Caco-2 (cell line): ENCODE measurements around the gene IREB2. TPM values are rescaled to one million over a fixed set of nuclear protein-coding genes. Genes with fewer than 3 reads are reported as not detected.

Experiments
- BruUV-seq: library from RNA; stranded (reverse); fragments of 400-500 nt; replicated peaks from 2 replicates; lab custom pipeline; 2021; lab: Mats Ljungman, UMichigan
- CTCF ChIA-PET: fragments of 300-600 bp; sonication (Branson Sonifier 250); formaldehyde crosslinking; loops from one replicate; lab custom pipeline; 2022; ENCODE audit warnings: antibody characterized with exemption; lab: Charles Lee
- POLR2A ChIA-PET: fragments of 300-600 bp; sonication (Branson Sonifier 250); formaldehyde crosslinking; loops from one replicate; lab custom pipeline; 2022; ENCODE audit warnings: antibody characterized with exemption; lab: Charles Lee
- DNase-seq, 2 experiments: peaks; one replicate each; pipeline versions ENCODE4 v3.0.0 to v3.0.0-alpha.2; 2020 to 2022
- H3K27me3 ChIP-seq: replicated peaks from 2 replicates; pipeline ENCODE4 v1.6.0; 2011; ENCODE audit warnings: low read length; ENCODE audit not compliant: control insufficient read depth, insufficient read depth
- H3K36me3 ChIP-seq: 2 replicates; pipeline ENCODE4 v1.5.1; 2011; ENCODE audit warnings: low read length; ENCODE audit not compliant: control insufficient read depth, insufficient read depth
- H3K4me1 ChIP-seq: fragments of 250-450 bp; sonication (Bioruptor Pico); 2 replicates; pipeline ENCODE4 v1.5.1; 2020; ENCODE audit warnings: mild to moderate bottlenecking
- H3K4me3 ChIP-seq: 2 replicates; pipeline ENCODE4 v1.5.1; 2011; ENCODE audit warnings: low read depth, mild to moderate bottlenecking, control low read depth, low read length
- H3K9me3 ChIP-seq: fragments of 250-450 bp; sonication (Bioruptor Pico); 2 replicates; pipeline ENCODE4 v1.5.1; 2020; ENCODE audit warnings: mild to moderate bottlenecking, moderate library complexity
- H3K27ac Mint-ChIP-seq: one replicate; pipeline ENCODE4 v1.8.0; 2022; ENCODE audit warnings: mixed read lengths; ENCODE audit not compliant: unreplicated experiment
- H3K27me3 Mint-ChIP-seq: one replicate; pipeline ENCODE4 v1.8.0; 2022; ENCODE audit warnings: mixed read lengths; ENCODE audit not compliant: insufficient read depth, unreplicated experiment
- H3K36me3 Mint-ChIP-seq: one replicate; pipeline ENCODE4 v1.8.0; 2022; ENCODE audit warnings: mild to moderate bottlenecking, mixed read lengths; ENCODE audit not compliant: insufficient read depth, unreplicated experiment
- H3K4me1 Mint-ChIP-seq: one replicate; pipeline ENCODE4 v1.8.0; 2022; ENCODE audit warnings: low read depth, mixed read lengths; ENCODE audit not compliant: unreplicated experiment
- H3K4me3 Mint-ChIP-seq: one replicate; pipeline ENCODE4 v1.8.0; 2022; ENCODE audit warnings: mild to moderate bottlenecking, moderate library complexity, mixed read lengths; ENCODE audit not compliant: unreplicated experiment
- H3K9me3 Mint-ChIP-seq: one replicate; pipeline ENCODE4 v1.8.0; 2022; ENCODE audit warnings: mixed read lengths; ENCODE audit not compliant: unreplicated experiment
- CTCF ChIP-seq, 2 experiments: fragments of 200-600 bp in 1 of 2; IDR thresholded peaks; 1 replicate in 1 of 2; 2 replicates in 1 of 2; pipeline versions ENCODE4 v1.5.1 to v1.8.0; 2011 to 2022; ENCODE audit warnings: antibody characterized with exemption in 1 of 2, control low read depth in 1 of 2, inconsistent platforms in 1 of 2, low read depth in 1 of 2, low read length in 1 of 2, mild to moderate bottlenecking in 1 of 2, moderate library complexity in 1 of 2; ENCODE audit not compliant: insufficient read depth in 1 of 2, severe bottlenecking in 1 of 2, unreplicated experiment in 1 of 2
- intact Hi-C: fragments of 100-400 bp; cut with micrococcal nuclease; formaldehyde crosslinking; loops from one replicate; pipeline ENCODE4 v1.10.0; 2022; ENCODE audit not compliant: unreplicated experiment
- total RNA-seq: library from RNA; stranded (reverse); gene quantifications from 2 replicates; pipeline ENCODE4 v1.2.3, GENCODE V29; 2022

The IREB2 gene
- total RNA-seq, 1 experiment from 2014 or later, result 77.6 TPM

GRCh38 chr15:78440375-78441373, 2.7 kb downstream of the IREB2 start:
- no TSS peak for BruUV-seq
- Mint-ChIP-seq H3K27me3 (no peaks in the 10 kb centered on the region), H3K36me3 (peaks cover 25% of the 10 kb centered on the region), H3K9me3 (no peaks in the 10 kb centered on the region), H3K27ac (no peak overlapping the region), H3K4me1 (no peaks in the 10 kb centered on the region), H3K4me3 (no peak overlapping the region)
- TF ChIP-seq CTCF (IDR thresholded peaks at IDR 0.05; ENCODE audit: insufficient read depth in 1 of 2, low read depth in 1 of 2, low read length in 1 of 2, severe bottlenecking in 1 of 2, unreplicated experiment in 1 of 2), result no peak
- CTCF ChIA-PET, result no interaction called here
- intact Hi-C loops, result no loop called here
- DNase-seq, result no peak
- H3K9me3 ChIP-seq, result no peaks in the 10 kb centered on the region
- peaks cover 5% of the 10 kb centered on the region; the same call in 1 of the 2 replicates for H3K36me3 ChIP-seq
- H3K4me3 ChIP-seq, result no peak overlapping the region
- POLR2A ChIA-PET, result no interaction called here
- no peaks in the 10 kb centered on the region for H3K27me3 ChIP-seq
- peaks cover 18% of the 10 kb centered on the region for H3K4me1 ChIP-seq

- Histone ChIP-seq H3K4me1 (peaks cover 20% of the 10 kb centered on the region), H3K4me3 (no peak overlapping the region), H3K9me3 (no peaks in the 10 kb centered on the region), H3K27me3 (no peaks in the 10 kb centered on the region), H3K36me3 (peaks cover 5% of the 10 kb centered on the region)
- H3K27me3 Mint-ChIP-seq, result no peaks in the 10 kb centered on the region
- H3K36me3 Mint-ChIP-seq, result peaks cover 49% of the 10 kb centered on the region
- H3K27ac Mint-ChIP-seq, result no peak overlapping the region
- intact Hi-C loops, result no loop called here
- no peak for DNase-seq
- H3K4me1 Mint-ChIP-seq, result no peaks in the 10 kb centered on the region
- TF ChIP-seq CTCF (IDR thresholded peaks at IDR 0.05; ENCODE audit: insufficient read depth in 1 of 2, low read depth in 1 of 2, low read length in 1 of 2, severe bottlenecking in 1 of 2, unreplicated experiment in 1 of 2), result no peak
- ChIA-PET CTCF (interaction anchor here (0.6 kb wide), 1 partner anchor 228 kb away, joined by 3 read pairs; no protein-coding TSS in a partner anchor), POLR2A (no interaction called here)
- no peaks in the 10 kb centered on the region for H3K9me3 Mint-ChIP-seq
- H3K4me3 Mint-ChIP-seq, result no peak overlapping the region
- no TSS peak for BruUV-seq
Measured at GRCh38 chr15:78444255-78444654, 6.2 kb downstream of the IREB2 start.

- H3K27ac Mint-ChIP-seq, result no peak overlapping the region
- H3K36me3 Mint-ChIP-seq, result peaks cover 57% of the 10 kb centered on the region
- no peaks in the 10 kb centered on the region for H3K9me3 Mint-ChIP-seq
- Histone ChIP-seq H3K27me3 (no peaks in the 10 kb centered on the region), H3K36me3 (no peaks in the 10 kb centered on the region; the same call in none of the 2 replicates), H3K9me3 (no peaks in the 10 kb centered on the region), H3K4me3 (no peak overlapping the region), H3K4me1 (peaks cover 10% of the 10 kb centered on the region)
- POLR2A ChIA-PET, result no interaction called here
- no TSS peak for BruUV-seq
- intact Hi-C loops, result no loop called here
- H3K27me3 Mint-ChIP-seq, result no peaks in the 10 kb centered on the region
- DNase-seq, result no peak
- no peaks in the 10 kb centered on the region for H3K4me1 Mint-ChIP-seq
- TF ChIP-seq CTCF (IDR thresholded peaks at IDR 0.05; ENCODE audit: insufficient read depth in 1 of 2, low read depth in 1 of 2, low read length in 1 of 2, severe bottlenecking in 1 of 2, unreplicated experiment in 1 of 2), result no peak
- CTCF ChIA-PET, result no interaction called here
- H3K4me3 Mint-ChIP-seq, result no peak overlapping the region
Measured at GRCh38 chr15:78445875-78446274, 7.9 kb downstream of the IREB2 start.
